H1 (cell line): ENCODE measurements around the gene DEPDC1. TPM values are rescaled to one million over a fixed set of nuclear protein-coding genes. Genes with fewer than 3 reads are reported as not detected.

Experiments
- RNF2 ChIP-seq: fragments of 200-900, 300-1000 bp; sonication (generic); IDR thresholded peaks from 2 replicates; pipeline ENCODE4 v1.7.1; 2016; ENCODE audit warnings: borderline replicate concordance, low read depth, mild to moderate bottlenecking, antibody characterized with exemption, low read length; ENCODE audit not compliant: poor library complexity, severe bottlenecking; ENCODE audit errors: missing control alignments
- SRF ChIP-seq: IDR thresholded peaks from 2 replicates; pipeline ENCODE4 v1.6.1; 2011; ENCODE audit warnings: mild to moderate bottlenecking, low read depth, low read length, moderate library complexity
- polyA plus RNA-seq, 7 experiments: library from polyadenylated mRNA; depleted of rRNA in 3 of 7; stranded (reverse) in 5 of 7; unstranded in 2 of 7; fragments of >200 nt in 5 of 7; fragments of 200-250 nt in 2 of 7; gene quantifications; 1 replicate in 5 of 7; 2 replicates in 1 of 7; 4 replicates in 1 of 7; pipeline versions ENCODE4 v1.2.1 to v1.2.3, GENCODE V29; 2011 to 2013; ENCODE audit warnings: missing spikeins in 2 of 7, mixed read lengths in 2 of 7
- total RNA-seq: library from RNA; stranded (reverse); fragmentation: NEBNext Ultra II Directional; extraction: Animal tissue kit (Norgen Biotek cat#: 25700); gene quantifications from 2 replicates; pipeline ENCODE4 v1.2.1, GENCODE V29; 2021
- TF ChIP-seq, protein P1 (sequence below): IDR thresholded peaks from 2 replicates; pipeline ENCODE4 v1.6.1; 2011; ENCODE audit warnings: low read length, improper control_type of control experiment

The DEPDC1 gene
- total and polyA plus RNA-seq, 2 of the 8 experiments (the other 6 are each of a cell fraction or from before 2014, with no cell fraction given) = 5.5 to 46.5 TPM

DNA sequence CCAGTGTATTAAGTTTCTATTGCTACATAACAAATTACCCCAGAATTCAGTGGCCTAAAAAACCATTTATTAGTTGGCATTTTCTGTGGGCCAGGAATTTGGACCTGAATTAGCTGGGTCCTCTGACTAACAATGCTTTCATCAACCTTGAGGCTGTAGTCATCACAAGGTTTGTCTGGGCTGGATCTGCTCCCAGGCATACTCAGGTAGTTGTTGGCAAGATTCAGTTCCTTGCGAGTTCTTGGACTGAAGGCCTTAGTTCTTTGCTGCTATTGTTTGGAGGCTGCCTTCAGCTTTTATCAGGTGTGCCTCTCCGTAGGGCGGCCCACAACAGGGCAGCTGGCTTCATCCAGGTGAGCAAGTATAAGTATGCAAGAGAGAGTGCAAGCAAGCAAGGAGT, 31.4 kb upstream of the DEPDC1 start (continued):
- TF ChIP-seq RNF2 = no peak
- no peak for TF ChIP-seq SRF
- TF ChIP-seq, protein P1, sequence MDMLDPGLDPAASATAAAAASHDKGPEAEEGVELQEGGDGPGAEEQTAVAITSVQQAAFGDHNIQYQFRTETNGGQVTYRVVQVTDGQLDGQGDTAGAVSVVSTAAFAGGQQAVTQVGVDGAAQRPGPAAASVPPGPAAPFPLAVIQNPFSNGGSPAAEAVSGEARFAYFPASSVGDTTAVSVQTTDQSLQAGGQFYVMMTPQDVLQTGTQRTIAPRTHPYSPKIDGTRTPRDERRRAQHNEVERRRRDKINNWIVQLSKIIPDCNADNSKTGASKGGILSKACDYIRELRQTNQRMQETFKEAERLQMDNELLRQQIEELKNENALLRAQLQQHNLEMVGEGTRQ = no peak
